Activated CD4-positive, alpha-beta T cell treated with anti-CD3 and anti-CD28 coated beads for 4 hours (primary cell): Measurements from ENCODE around the gene PYGB.
"Not testable (repeated sequence)": the region's sequence is repeated elsewhere in the genome, so short reads cannot be mapped to it uniquely, and the experiment has no call there.

Source experiments
- DNase-seq, 2 donors: peaks; one replicate each; pipeline ENCODE4 v3.0.0-alpha.2; 2020

Gene PYGB

DNA sequence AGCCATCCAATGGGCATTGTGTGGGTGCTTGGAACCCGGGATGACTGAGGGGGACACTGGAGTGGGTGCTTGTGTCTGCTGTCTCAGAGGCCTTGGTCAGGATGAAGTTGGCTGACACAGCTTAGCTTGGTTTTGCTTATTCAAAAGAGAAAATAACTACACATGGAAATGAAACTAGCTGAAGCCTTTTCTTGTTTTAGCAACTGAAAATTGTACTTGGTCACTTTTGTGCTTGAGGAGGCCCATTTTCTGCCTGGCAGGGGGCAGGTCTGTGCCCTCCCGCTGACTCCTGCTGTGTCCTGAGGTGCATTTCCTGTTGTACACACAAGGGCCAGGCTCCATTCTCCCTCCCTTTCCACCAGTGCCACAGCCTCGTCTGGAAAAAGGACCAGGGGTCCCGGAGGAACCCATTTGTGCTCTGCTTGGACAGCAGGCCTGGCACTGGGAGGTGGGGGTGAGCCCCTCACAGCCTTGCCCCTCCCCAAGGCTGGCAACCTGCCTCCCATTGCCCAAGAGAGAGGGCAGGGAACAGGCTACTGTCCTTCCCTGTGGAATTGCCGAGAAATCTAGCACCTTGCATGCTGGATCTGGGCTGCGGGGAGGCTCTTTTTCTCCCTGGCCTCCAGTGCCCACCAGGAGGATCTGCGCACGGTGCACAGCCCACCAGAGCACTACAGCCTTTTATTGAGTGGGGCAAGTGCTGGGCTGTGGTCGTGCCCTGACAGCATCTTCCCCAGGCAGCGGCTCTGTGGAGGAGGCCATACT, 49.4 kb downstream of the PYGB start:
- DNase-seq = no peak

DNA sequence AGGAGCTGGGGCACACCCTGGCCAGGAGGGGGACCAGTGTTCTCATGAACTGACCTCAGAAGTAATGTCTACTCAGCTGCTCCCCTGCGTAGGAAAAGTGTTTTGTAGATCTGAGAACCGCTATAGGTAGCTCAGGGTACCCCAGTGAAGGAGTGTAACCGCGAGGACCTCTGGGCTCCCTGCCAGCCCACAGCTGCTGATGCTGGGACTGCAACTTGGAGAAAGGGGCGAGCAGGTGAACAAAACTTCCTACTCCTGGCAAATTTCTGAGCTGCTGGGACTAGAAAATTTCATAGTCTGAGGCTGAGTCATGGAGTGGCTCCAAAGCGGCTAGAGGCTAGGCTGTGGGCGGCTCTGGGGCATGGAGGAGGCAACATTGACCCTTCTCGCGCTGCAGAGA, 51.9 kb downstream of the PYGB start:
- no peak for DNase-seq

DNA sequence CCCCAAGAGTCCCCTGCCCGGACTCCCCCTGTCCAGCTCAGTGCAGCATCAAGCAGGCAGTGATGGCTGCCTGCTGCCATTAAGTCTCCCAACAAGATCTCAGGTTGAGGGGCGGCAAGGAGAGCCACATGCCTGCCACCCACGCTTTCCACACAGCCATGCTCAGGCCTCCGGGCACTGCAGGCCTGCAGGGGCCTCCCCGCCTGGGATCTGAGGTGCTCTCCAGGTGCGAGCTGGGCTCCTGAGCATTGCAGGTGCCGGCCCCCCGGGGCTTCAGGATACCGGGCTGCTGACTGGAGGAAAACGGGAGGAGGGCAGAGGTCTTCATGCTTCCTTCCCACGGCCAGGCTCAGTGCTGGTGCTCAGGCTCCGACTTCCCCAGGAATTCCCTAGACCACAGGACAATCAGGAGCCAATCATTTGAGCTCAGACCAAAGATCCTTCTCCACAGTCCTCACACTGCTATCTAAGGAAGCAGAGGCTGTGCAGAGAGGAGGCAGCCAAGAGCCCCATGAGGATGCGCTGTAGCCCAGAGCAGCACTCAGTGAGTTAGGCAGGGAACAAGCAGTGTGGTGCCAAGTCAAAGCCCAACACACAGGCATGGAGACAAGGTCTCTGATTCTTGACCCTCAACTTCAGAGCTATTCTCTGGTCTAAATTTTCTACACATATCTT, 52.7 kb downstream of the PYGB start:
- DNase-seq = no peak

DNA sequence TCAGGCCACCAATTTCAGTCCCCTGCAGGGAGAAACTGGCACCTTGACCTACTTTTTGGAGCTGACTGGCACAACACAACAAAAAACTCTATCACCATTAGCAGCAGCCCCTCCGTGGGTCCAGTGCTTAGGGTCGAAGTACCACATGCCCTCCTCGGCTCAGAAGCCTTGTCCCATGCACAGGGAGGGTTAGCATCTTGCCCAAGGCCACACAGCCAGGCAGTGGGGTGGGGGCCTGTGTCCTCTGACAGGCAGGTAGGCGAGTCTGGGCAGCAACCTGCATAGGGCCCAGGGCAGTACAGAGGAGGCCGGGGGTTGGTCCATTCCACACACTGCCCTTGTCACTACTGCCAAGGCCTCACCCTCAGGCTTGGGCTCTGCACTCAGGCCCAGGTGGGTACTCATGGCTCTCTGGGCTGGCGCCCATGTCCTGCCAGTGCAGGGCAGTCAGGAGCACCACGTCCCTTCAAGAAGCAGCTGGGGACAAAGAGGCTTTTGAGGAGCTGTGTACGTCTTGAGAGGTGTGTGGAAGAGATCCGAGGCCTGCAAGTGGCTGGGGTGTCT, 53.6 kb downstream of the PYGB start:
- DNase-seq = no peak

DNA sequence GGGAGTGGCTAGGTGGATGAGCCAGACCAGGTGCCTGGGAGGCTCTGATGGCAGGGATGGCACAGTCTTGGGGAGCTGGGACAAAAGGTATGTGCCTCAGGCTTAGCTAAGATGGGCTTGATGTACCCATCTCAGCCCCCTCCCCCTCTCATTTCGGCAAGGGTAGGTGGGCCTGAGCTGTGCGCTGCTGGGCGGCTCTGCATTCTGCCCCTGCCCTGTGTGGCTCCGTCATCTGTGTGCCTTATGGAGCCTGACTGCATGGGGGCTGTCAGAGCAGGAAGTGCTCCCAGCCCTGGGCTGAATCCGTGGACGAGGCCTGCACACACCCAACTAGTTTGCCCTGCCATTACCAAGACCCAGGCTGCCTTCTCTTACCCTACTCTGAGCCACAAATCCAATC, 54.7 kb downstream of the PYGB start:
- DNase-seq = no peak

DNA sequence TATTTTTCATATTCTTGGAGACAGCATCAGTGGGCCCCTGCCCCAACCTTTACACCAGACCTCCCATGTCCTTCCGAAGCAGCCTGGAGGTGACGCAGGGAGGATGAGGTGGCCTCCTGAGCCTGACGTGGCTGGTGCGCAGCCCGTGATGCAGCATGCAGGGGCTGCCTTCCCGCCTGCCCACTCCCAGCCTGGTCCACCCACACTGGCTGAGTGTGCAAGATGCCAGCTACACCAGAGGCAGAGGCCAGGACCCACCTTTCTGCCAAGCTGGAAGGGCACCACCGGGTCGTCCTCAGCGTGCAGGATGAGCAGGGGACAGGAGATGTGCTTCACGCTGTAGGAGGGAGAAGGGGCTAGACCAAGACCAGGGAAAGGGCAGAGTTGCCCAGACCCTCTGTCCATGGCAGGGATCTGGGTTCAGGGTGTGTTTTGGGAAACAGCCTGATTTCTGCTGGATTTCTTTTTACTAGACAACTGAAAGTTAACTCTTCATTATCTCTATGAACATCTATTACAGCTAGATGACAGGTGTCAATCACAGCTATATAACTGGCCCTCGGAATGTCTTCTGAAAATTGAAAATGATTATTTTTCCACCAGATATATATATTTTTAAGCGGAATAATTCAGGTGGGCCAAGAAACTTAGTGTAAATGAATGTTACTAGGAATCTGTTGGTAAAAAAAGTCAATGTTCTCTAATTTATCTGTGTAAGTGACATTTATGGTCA, 55.6 kb downstream of the PYGB start:
- DNase-seq = no peak

DNA sequence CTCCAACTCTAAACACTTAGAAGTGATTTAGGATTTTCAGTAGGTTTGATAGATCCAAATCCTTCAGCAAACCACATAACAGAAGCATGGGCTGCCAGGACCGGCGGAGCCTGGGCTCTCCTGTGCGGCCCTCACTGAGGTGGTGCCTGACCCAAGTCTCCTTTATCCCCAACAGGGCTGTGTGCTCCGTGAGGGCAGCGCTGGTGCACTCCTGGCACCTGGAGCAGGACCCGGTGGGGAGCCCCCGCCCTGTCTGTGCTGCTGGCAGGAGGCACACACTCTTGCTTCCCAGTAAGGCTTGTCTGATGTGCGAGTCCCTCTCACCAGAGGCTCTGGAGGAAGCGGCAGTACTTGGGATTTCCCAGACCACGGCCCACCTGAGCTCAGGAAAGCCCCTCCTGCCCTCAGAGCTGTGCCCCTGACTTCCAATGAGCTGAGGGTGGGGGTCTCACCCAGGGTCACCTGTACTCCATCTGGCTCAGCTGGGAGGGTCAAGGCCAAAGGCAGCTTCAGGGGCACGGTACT, 56.2 kb downstream of the PYGB start:
- no peak for DNase-seq

DNA sequence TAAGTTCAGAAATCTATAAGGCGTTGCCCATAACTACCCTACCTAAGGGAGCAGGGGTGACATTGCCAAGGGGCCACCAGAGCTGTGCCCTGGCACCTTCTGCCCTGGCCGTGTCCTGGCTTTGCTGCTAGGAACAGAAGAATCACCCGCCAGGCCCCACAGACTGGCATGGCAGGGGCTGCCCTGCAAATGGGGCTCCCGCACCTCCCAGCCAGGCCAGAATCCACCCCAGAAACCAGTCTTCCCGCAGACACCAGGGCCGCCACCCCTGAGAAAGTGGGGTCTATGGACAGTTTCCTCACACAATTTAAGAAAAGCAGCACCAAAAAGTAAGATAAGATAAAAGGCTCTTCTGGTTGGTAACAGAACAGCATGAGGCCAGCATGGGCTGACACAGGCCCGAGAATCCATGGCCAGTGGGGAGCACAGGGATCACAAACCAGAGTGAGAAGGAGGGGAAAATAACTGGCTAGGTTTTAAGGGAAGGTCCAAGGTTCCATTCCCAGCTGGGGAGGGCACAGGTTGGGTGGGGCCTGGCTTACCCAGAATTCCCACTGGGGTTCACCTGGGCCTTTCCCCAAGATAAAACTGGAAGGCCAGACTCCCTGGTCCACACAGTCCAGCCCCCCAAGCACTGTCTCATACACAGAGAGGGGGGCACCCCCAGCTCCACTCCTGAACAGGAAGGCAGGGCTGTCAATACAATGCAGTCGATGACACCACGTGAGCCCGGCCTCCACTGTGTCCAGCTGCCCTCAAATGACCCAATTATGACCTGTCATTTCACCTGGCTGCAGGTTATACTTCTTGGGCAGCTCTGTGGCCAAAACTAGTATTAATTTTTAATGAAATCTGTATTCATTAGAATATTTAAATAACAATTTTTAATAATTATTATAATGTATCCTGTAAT, 59.4 kb downstream of the PYGB start:
- DNase-seq = no peak

DNA sequence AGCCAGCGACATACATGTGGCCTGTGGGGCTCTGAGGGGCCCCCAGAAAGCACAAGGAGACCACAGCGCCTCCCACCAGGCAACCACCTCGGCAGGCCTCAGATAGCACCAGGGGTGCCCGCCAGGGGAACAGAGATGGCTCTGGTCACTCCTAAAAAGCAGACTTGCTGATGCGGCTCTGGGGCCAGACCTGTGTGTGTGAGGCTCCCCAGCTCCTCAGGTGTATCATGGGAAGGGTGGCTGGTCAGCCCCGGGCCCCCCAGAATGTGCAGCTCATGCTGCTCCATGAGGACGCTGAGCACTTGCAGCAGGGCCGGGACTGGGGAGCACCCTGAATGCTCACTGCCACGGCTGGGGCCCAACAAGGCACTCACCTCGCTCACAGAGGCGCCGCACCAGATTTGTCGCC, 60.2 kb downstream of the PYGB start:
- no peak for DNase-seq

DNA sequence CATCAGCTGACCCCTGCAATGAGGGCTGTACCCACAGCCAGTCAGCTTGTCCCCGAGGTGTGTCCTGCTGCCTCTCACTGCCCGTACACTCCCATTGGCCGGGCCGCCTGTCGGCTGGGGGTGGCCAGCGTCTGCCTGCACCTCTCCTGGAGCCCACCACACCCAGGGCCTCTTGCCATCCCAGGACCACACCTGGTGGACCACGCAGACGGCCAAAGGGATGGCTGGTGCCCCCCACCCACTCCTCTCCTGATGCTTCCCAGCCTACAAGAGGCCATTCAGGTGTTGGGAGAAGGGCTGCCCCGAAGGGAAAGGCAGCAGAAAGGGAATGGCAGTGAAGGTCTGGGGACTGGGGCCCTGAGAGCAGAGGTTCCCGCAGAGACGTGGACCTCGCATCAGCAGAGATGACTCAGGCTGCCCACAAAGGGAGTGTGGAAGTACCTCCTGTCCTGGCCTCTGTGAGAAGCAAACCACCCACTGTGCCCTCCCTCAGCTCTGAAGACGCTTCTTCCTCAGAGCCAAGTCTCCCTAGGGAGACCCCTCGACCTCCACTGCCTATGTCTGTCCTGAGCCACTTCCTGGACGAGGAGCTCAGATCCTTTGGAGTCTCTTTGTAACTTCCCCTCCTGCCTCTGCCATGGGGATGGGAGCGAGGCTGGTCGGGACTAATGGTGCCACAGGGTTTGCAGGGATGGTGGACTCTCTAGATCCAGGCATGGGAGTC, 60.9 kb downstream of the PYGB start:
- no peak for DNase-seq

DNA sequence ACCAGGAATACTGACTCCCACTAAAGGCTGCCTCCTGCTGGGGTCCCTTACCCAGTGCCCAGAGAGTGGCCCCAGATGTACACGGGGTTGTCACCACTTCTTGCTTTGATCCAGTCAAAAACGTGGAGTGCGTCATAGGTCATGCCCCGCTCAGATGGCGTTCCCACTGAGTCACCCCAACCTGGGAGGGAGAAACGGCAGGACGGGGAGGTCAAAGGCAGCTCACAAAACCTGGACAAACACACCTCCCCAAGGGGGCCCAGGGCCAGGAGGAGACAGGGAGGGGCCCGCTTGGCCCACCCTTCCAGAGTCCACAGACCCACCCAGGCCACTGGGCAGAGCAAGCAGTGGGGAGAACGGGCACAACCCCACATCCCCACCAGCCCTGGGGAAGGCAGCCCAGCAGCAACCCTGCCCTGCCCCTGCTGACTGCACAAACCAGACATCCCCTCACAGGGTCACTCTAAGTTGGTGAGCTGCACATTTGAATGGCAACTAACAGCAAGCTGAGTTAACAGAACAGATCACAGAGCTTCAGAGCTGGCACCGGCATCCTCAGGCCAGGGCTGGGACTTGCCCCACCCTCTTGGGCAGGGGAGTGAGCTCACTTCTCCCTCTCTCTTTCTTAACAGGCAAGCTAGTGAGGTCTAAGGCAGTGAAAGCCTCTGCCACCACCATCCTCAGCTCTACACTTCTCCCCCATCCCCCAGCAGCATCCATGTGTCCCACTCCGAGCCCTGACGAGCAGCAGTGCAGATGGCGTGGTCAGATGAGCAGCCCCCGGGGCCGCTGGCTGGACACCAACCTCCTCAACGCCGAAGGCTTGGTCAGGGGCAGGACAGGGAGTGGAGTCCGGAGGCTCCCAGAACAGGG, 61.7 kb downstream of the PYGB start:
- DNase-seq = no peak

DNA sequence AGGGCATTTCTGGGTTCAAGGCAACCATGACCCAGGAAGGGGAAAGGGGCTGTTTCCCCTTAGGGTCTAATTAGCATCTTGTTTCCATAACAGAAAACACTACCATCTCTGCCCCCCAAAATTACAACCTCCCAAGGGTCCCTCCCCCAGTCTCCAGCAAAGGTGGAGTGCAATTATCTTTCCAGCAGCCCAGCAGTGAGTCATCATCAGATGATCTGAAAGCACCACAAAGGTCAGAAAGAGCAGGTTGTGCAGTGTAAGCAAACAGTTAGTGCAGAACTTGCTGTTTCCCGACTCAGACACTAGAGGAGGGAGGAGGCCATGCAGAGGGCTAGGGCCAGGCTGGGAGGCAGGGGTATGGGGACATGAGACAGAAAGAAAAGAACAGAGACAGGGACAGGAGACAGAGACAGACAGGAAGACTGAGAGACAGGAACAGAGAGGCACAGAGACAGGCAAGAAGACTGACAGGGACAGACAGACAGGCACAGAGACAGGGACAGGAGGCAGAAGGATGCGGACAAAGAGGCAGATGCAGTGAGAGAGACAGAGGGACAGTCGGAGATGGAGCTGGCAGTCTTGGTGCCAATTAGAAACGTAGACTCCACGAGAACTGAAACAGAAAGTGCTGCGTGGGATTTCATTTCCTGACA, 62.5 kb downstream of the PYGB start:
- DNase-seq = peak; percentile 36 to 42

DNA sequence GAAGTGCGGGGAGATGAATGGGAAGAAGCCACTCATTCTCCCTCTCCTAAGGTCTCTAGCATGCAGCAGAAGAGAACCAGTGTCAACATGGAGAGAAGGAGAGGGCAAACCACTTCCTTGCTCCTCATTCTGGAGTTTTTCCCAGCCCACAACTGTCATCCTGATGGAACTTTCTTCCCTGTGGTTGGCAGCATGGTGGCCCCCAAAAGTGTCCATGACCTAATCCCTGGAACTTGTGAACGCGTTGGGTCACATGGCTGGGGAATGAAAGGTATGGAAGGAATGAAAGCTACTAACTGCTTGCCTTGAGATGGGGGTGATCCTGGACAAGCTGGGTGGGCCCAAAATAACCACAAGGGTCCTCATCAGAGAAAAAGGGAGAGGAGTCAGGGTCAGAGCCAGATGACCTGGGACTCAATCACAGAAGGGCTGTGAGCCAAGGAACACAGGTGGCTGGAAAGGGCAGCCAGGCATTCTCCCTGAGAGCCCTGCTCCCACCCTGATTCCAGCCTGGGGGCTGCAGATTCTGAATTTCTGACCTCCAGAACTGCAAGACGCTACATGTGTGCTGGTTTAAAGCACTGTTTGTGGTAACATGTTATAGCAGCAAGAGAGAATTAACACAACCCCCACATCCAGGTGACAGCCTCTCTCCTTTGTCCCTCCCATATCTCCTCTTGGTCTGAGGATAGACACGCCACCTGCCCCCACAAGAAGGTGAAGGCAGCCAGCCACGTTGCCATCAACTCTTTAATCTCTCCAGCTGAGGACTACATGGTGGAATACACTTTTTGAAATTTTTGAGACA, 63.2 kb downstream of the PYGB start:
- peak in 1 of 2 donors; percentile 0 for DNase-seq

DNA sequence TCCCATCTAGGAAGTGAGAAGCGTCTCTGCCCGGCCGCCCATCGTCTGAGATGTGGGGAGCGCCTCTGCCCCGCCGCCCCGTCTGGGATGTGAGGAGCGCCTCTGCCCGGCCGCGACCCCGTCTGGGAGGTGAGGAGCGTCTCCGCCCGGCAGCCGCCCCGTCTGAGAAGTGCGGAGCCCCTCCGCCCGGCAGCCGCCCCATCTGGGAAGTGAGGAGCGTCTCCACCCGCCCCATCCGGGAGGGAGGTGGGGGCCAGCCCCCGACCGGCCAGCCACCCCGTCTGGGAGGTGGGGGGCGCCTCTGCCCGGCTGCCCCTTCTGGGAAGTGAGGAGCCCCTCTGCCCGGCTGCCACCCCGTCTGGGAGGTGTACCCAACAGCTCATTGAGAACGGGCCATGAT, 64.8 kb downstream of the PYGB start:
- not testable (repeated sequence) for DNase-seq

DNA sequence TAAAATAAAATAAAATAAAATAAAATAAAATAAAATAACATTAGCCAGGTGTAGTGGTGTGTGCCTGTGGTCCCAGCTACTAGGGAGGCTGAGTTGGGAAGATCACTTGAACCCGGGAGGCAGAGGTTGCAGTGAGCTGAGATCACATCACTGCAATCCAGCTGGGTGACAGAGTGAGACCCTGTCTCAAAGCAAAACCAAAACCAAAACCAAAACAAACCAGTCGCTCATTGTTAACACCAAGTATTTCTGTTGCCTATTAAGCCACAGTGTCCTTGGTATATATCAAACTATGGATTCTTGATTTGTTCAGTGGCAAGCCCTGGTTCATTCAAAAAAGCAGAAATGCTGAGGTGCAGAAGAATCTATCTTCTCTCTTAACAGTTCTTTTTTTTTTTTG, 65.7 kb downstream of the PYGB start:
- no peak for DNase-seq

DNA sequence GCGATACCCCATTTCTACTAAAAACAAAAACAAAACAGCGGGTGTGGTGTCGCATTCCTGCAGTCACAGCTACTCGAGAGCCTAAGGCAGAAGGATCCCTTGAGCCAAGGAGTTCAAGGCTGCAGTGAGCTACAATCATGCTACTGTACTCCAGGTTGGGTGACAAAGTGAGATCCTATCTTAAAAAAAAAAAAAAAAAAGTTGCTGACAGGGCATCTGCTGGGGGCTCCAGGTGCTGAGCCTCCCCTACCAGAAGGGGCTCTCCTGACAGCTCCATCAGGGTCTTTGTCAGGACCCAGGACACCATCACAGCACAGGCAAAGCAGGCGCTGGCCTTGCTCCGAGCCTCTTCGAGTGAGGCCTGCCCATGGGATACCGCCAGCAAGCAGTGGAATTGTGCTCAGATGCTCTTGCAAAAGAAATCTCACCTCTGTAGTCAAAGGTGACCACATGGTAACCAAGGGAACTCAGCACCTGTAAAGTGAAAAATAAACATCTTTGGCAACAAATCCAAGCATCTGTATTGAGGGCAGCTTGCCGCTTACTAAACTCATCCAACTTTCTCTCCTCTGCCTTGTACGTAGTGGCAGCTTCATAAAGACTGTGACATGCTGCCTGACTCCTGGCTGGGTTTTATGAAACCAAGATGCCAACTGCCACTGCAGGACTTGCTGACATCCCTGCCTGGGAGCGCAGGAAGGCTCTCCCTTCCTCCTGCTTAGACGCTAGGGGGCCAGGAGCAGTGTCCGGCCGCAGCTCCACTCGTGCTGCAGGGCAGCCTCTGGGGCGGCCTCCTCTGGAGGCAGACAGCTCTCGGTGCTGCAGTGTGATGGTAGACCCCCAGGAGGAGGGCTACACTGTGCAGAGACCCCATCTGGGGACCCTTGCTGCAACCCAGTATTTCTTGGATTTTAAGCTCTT, 66.9 kb downstream of the PYGB start:
- peak in 1 of 2 donors; percentile 0 for DNase-seq

DNA sequence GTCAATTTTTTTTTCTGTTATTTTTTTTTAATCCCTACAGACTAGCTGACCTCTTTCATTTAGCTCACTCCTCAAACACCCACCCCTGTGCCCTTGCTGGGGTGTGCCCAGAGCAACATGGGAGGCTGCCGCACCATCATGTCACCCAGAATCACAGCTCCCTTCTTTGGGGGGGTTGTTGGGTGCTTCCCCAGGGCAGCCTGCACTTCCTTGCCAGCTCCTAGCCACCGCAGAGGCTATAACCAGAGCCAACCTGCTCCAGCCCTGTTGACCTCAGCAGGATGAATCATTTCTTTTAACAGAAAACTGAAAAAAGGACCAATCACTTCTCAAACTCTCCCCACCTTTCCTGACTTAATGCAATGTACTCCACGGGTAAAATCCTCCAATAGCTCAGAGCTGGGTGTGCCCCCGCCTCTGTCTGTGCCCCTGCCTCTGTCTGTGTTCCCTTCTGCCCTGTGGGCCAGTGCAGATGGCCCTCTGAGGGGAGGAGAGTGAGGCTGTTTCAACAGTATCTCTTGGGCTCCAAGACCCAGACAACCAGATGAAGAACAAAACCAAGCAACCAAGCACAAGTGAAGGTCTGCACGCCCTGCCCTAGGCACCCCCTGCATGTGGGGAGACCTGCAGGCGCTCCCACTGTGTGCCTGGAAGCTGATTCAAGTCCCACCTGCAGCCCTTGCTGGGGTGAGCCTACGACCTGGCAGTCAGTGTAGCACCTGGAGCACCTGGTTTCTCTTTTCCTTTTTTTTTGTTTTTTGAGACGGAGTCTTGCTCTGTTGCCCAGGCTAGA, 67.7 kb downstream of the PYGB start:
- no peak for DNase-seq
